NCI-H510A (cell line): Measurements from ENCODE around the gene CFAP45.
A peak's percentile ranks its signal among the peaks of the same experiment; 100 is the strongest.

Experiments used
- DNase-seq: peaks from one replicate; lab custom pipeline; 2025; lab: John Stamatoyannopoulos, UW

Gene CFAP45

GRCh38 chr1:159877695-159878444, 22.1 kb downstream of the CFAP45 start:
- no peak for DNase-seq

DNA sequence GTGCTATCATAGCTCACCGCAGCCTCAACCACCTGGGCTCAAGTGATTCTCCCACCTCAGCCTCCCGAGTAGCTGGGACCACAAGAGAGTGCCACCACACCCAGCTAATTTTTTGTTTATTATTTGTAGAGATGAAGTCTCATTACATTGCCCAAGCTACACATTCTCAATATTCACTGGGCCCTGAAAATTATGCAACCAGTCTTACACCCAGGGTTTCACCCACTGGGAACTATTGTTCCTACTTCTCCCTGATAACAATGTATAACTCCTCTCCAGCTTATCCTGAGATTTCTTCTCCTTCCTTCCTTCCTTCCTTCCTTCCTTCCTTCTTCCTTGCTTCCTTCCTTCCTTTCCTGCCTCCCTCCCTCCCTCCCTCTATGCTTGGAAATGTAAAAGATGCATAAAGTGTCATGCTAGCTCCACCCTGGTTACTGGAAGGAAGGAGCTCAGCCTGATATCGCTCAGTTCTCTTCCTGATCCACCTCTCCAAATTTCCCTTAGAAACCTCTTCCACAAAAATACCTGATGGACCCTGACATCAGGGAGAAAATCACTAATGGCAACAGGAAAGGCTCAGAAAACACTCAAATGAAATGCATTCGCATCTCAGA, 26.3 kb downstream of the CFAP45 start:
- no peak for DNase-seq

DNA sequence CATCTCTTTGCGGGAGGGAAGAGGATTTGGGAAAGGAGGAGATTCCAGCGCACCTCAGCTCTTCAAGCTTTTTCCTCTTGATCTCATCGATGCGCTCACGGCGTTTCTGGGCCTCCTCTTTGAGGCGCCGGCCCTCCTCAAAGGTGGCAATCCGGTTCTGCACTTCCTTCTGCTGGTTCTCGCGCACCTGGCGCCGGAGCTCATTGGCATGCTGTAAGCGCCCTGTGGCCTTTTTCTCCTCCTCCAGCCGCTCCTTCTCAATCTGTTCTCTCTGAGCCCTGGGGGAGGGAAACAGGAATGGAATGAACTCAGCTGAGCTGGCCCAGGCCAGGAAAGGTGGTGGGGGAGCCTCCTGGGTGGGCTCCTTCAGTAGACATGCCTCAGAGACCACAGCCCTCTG, 27.1 kb downstream of the CFAP45 start:
- no peak for DNase-seq

DNA sequence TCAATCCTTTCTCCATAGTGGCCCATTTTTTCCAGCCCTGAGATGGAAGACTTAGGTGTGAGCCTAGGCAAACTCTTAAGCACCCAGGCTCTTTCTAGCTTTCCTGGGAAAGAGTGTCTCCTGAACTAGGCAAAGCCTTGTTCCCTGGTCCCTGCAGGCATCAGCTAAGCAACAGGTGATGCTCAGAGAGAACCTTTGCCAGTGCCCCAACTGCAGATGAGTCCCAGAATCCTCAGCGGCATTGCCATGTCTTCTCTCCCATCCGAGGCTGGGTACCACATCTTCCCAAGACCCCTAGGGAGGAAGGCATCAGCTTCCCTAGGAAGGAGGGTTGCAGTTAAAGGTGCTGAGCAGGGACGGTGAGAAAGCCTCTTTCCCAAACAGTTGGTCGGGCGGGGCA, 29.3 kb downstream of the CFAP45 start:
- no peak for DNase-seq

DNA sequence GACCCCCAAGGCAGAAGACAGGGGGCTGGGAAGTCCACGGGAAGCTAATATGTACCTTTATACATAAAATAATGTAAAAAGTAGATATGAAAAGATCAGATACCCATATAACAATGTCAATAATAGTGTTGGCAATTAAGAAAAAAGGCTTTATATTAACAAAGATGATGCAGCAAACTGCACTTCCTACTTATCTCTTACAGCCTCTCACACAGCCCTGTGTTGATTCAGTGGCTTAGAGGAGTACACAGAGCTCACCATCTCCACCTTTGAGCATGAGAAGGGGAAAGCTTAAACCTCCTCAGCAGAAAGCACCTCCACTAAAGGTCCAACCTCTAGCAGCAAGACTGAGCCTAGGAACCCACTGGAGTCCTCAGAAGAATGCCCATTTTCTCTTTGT, 30.4 kb downstream of the CFAP45 start:
- no peak for DNase-seq

GRCh38 chr1:159869173-159869572, 30.8 kb downstream of the CFAP45 start:
- peak; percentile 51 for DNase-seq

DNA sequence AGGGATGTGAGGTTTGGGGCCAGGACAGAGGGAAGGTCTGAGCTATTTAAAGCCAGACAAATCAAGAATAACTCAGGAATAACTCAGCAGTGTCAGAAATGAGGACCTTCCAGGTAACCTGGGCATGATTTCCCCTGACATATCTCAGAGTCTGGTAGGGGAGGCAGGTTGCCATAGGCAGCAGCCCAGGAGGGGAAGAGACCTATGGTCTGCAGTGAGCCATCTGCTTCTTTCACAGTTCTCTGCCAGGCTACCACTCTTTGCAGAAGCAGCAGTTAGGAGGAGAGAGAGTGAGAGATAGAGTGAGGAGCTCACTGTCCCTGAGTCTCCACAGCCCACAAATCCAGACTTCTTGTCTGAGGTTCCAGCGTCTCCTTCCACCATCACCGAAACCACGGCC, 31.2 kb downstream of the CFAP45 start:
- no peak for DNase-seq

DNA sequence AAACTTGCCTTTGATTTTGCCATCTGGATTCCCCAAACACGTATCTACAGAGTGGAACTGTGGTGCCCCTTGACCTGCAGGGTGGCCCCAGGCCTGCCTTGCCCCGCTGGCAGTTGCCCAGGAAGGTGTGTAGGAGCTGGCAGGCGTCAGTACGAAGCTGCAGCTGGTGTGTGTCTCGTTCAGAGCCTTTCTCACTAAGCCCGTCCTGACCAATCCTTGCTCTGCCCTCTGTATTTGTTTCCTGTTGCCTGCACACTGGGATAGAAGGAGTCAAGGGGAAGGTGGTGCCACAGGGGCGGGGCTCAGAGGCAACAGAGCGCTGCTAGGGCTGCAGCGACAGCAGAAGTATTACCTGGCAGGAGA, 32.3 kb downstream of the CFAP45 start:
- DNase-seq: peak; percentile 92

- no peak for DNase-seq
Measured at GRCh38 chr1:159866905-159867663, 32.9 kb downstream of the CFAP45 start.

DNA sequence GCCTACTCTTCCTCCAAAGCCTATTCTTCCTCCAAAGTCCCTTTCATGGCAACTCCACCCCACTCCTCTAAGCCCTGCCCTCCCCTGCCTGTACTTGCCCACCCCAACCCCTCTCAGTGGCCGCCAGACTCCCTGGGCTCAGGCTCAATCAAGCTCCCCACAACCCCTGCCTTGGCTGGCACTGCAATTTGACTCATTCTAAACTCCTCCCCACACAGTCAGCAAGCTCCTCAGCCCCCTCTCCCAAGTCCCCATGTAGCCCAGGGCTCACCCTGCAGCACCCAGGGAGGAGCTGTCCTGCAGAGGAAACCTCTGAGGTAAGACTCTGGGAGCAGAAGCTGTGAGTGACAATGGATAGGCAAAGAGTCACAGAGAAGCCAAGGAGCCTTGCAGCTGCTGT, 33.9 kb downstream of the CFAP45 start:
- no peak for DNase-seq

DNA sequence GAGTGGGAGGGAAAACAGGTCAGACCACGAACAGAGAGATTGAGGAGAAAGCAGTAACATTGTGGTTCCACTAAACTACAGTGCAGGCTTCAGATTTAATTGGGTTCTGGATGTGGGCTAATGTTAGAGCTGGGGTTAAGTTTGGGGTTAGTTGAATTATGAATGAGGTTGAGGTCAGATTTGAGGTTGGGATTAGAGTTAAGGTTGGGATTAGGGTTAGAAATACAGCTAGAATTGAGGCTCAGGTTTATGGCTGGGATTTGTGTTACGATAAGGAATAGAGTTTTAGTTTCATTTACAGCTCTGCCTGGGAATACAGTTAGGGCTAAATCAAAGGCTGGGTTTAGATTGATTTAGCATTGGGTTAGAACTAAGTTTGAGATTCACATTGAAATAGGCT, 35.7 kb downstream of the CFAP45 start:
- DNase-seq: no peak

DNA sequence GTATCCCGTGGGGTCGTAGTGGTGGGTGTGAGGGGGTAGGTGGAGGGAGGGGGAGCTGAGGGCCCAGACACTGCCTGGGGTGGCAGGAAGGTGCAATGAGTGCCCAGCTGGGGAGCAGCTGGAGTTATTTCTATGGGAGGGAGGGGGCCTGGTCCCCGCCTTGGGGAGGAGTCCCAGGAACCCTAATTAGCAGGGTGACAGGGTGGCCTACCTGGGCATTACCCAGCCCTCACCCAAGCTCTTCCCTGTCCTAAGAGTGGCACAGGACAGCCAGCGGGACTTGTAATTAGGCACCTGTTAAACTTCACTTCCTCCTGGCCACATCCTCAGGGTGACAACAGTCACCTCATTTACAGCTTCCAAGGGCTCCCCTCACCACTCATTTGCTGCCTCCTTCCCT, 37.4 kb downstream of the CFAP45 start, which contains the start of gene VSIG8:
TSS of gene VSIG8 (minus strand) at position 101 of the 400 bp plus-strand sequence. CDS start 136 bp downstream, outside the sequence.
- no peak for DNase-seq

GRCh38 chr1:159862031-159862430, 37.9 kb downstream of the CFAP45 start:
- no peak for DNase-seq

DNA sequence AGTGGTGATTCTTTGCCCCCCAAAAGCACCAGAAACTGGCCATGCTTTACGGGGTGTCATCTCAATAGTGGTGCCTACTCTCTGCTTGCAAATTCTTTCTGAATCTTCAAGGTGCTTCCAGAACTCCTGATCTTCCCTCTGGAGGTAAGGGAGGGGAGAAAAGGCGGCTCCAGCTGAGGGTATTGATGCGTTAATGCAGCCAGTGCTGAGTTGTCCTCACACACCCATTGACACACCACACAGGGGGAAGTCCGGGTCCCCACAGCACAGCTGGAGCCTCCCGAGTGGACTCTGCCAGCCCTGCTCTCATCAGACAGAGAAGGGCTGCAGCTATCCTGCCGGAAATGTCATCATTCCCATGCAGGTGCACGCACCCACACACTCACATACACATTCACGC, 38.7 kb downstream of the CFAP45 start:
- DNase-seq: no peak

DNA sequence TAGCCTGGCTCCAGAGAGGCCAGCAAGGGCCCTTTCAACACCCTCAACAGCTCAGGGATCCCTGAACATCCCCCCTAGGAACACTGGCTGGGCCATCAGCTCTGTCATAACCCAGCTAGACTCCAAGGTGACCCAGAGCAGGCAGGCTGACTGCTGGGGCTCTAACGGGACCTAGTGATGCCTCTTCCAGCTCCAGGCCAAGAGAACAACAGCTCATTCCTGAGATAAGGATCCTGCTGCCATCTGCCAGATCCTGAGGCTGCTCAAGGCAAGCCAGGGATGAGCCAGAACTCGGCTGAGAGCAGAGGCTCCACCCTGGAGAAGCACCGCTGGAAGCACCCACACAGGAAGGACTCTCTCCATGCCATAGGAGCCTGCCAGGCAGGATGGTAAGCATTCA, 39.5 kb downstream of the CFAP45 start:
- no peak for DNase-seq

GRCh38 chr1:159859767-159860322, 40.1 kb downstream of the CFAP45 start:
- DNase-seq: no peak

DNA sequence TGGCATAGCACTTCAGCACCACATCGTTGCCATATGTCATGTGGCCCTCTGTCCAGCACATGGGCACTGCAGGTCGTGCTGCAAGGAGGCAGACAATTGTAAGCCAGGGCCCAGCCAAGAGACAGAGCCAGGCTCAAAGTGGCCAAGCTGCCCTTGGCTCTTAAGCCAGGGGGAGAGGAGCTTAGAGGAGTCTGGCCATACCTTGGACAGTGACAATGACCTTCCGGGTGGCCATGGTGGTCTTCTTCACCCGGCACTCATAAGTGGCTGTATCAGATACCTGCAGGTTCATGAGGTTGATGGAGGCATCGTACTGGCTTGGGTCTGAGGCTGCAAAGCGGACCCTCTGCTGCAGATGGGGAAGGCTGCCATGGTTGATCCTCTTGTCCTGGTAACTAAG, 42.1 kb downstream of the CFAP45 start:
- DNase-seq: no peak

DNA sequence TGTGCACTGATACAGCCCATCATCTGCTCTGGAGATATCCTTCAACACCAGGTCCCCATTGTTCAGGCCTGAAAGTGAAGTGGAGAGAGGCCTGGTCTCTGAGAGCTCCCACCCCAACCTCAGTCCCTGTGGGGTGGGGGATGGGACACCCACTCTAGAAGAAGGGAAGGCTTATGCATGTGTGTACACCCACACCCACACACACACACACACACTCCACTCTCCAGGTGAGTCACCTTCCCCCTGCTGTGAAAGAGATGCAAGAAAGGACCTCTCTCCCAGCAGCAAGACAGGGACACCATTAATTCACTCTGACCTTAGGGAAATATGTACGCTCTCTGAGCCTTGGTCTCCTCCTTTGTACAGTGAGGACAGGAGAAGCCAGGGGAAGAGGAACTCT, 43.4 kb downstream of the CFAP45 start:
- no peak for DNase-seq

DNA sequence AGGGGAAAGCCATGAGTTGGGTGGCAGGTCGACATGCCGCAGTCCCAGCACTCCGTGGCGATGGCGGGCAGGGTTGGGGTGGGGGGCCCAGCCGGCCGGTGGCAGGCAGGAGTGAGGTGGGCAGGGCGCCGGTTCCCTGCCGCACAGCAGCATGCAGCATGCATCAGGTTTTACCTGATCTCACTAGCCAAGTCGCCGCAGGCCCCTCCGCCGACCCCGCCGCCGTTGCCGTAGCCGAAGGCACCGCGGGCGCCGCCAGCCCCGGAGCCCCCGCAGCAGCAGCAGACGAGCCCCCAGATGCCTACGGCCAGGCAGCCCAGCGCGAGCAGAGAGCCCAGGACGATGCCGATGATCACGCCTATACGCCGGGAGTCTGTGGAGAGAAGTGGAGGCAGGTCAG, 44.3 kb downstream of the CFAP45 start:
- DNase-seq: no peak

DNA sequence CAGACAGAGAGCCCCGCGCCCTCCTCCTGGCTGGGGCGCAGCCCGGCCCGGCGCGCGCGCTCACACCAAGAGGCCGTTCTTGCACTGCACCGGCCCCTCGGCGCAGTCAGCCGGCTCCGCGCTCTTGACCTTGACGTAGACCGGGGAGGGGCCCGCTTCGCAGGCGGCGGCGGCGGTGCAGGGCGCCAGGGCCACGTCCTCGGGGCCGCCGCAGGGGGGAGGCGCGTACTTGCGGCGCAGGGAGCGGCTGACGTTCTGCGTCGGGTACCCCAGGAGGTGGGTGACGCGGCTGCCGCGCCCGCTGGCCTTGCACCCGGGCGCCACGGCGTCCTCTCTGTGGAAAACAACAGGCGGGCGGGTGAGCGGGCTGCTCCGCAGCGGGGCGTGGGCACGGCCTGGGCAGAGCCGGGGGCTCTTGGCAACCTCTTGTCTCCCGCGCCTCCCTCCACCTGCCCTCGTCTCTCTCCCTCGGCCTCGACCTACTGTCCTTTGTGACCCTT, 45.2 kb downstream of the CFAP45 start:
- DNase-seq: peak; percentile 82

DNA sequence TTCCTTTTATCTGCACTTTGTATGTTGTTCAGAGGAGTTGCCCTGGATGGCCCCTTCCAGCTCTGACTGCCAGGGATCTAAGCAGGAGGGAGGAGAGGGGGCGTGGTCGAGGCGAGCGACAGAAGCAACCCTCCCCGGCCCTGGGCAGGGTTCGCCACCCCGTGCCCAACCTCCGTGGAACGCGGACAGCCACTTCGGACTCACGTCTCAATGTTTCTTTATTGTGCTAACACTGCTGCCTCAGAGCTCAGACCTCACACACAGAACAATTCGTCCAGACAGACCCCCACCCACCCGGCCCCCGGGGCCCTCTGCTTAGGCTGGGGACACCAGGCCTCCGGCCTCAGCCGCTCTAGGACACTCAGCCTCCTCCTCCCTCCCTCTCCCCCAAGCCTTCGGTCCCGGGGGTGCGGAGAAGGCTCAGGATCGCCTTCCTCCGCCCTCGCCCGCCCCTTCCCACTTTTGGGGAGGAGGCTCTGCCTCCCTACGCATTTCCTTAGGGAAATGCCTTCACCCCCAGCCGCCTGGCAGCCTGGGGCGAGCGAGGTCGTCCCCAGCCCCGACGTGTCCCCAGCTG, 45.8 kb downstream of the CFAP45 start:
- DNase-seq: peak; percentile 81

DNA sequence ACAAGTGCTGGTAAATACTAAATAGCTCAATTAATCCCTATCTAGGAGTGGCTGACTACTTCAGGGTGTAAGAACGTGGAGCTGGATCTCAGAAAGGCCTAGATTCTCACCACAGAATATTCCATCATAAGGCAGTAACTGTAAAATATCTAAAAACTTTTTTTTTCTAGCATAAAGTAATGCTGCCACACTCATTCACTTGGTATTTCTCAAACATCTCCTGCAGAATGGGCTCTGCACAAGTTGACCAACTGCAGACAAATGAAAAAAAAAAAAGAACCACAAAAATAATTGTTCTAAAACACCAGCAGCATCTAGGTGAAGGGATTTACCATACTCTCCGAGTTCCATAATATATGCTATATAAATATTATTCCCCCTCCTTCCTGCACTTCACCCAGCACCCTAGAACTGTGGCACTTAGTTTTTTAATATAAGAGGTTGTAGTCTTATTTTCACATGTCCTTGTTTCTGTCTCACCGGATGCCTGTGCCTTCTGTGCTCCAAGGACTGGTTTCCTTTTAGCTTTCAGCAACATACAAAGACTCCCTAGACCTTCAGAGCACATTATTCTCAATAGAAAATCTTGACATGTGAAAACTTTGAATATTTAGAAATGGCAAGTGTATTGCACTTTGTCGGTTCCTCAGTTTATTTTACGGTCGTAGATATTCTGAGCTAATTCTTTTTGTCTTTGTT, 46.4 kb downstream of the CFAP45 start:
- no peak for DNase-seq
